Endometrium (tissue), 2 donors: Measurements from ENCODE around the gene REST.
"Not testable (repeated sequence)": the region's sequence is repeated elsewhere in the genome, so short reads cannot be mapped to it uniquely, and the experiment has no call there.

Experiments used
- FAIRE-seq: peaks from 2 replicates; lab custom pipeline; 2012; peaks lifted over from hg19 to GRCh38; lab: Jason Lieb, UNC
- donor health status: control.
- donor health status: control.

REST gene

DNA sequence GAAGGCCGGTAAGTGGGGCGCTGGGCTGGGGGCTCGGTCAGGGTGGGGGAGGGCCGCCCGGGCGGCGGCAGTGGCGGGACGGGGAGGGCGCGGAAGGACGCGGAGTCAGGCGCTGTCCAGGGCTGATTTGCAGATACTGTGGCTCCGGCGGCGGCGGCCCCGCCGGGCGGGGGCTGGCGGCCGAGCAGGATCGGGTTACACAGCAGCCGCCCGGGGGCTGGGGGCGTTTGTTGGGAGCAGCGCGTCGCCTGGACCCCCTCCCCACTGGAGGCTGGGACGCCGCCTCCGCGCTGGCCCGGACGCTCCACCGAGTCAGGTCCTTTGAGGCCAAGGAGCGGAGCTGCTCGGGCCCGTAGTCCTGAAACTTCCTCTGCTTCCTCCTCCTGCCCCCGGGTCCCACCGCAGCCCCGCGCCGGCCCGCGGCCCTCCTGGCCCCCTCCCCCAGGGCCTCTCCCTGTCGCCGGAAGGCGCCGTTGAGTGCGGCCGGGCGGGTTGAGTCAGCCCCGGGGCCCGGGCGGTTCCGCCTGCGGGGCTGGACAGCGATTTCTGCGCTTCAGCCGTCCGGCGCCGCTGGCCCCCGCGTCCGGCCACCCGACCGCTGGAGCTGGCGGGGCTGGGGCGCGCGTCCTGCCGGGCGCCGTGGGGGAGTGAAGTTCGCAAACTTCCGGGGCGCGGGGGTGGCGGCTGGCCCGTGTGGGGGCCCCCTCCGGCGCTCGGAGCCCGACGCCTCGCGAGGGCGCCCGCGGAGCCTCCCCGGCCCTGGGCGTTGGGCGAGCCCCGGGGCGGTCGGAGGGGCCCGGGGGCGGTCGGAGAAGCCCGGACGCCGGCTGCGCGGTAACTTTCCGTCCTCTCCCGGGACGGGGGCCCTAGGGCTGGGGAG, 746 bp downstream of the REST start:
- FAIRE-seq = no peak

DNA sequence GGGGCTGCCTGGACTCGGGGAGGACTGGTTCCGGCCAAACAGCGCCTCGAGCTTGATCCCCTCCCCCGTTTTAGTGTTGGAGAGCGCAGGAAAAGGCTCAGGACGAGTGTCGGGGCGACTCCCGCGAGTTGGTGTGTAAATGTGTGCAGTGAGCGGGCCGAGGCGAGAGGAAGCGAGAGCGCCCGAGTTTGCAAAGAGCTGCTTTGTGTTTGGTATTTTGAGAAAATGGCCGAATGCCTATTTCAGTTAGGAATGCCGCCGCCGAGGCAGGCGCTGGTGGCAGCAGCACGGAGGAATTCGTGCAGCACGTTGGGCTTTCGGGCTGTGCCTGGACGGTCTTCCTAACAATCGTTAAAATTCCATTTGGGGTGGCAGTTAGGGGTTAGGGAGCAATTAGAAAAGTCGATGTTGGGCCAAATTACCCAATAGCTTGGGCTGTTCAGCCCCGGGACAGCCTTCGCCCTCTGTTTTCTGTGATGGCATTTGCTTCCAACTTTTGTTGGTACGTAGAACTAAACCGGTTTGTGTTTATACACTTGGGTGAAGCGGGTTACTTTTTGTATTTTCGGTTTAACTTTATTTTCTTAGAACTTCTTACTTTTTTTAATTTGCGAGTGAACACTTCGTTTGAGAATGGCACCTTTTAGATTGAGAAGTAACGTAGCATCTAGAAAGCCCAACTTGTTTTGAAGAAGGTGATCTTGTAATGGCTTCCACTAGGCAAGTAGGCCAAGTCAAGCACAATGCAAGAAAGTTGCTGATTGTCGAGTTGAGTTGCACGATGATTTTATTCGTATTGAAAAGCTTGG, 1.6 kb downstream of the REST start:
- FAIRE-seq = no peak

DNA sequence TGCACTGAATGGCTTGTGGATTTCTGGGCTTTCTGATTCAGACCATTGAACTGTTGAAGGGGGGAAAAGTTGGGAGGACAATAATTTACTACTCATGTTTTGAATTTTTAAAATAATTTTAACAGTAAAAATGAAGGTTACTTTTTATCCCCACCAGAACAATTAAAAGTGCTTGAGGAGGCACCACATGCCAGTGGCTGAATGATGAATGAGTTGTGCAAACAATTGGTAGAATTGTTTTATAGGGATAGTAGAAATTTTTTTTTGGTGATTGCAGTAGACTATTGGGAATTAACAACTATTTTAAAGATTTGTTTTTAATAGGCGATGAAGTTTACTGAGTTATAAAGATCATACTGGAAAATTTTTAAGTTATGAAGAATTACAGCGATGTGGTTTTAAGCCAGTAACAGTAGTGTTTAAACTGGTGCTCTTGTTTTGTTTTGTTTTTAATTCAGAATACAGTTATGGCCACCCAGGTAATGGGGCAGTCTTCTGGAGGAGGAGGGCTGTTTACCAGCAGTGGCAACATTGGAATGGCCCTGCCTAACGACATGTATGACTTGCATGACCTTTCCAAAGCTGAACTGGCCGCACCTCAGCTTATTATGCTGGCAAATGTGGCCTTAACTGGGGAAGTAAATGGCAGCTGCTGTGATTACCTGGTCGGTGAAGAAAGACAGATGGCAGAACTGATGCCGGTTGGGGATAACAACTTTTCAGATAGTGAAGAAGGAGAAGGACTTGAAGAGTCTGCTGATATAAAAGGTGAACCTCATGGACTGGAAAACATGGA, 2.7 kb downstream of the REST start:
- no peak for FAIRE-seq

DNA sequence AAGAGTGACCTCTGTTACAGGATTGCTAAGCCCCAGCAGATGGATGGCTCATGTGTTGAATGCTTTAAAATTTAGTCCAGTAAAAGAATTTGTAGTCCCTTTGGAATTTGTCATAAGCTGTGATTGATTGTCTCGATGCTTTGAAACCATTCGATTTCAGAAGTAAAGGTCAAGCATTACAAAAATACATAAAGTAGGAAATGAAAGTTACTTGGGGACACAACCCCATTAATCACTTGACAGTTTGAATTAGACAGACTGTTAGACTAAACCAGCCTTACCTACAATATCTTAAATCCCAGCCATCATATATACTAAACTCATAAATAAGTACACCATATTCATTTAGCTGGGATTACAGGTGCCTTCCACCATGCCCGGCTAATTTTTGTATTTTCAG, 6.6 kb downstream of the REST start:
- no peak for FAIRE-seq

DNA sequence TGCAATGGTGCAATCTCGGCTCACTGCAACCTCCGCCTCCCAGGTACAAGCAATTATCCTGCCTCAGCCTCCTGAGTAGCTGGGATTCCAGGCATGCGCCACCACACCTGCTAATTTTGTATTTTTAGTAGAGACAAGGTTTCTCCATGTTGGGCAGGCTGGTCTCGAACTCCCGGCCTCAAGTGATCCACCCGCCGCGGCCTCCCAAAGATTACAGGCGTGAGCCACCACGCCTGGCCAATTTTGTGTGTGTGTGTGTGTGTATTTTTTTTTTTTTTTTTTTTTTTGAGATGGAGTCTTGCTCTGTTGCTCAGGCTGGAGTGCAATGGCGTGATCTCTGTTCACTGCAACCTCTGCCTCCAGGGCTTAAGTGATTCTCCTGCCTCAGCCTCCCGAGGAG, 7.3 kb downstream of the REST start:
- not testable (repeated sequence) for FAIRE-seq

DNA sequence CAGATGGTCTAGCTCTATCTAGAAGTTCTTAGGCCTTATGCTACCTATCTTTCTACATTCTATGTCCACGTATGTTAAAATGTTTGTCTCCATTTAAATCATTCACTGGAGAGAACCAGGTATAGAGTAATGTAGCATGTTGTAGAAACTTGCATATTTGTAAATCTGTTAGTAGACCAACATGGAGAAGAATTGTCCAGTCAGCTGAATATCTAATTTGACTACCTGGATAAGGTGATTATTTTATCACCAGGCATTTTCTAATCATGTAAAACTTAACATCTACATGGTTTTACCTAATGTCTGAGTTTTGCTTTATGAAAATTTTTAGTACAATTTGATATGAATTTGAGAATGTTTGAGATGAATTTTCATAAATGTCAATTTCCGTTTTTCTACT, 19.5 kb downstream of the REST start:
- no peak for FAIRE-seq

DNA sequence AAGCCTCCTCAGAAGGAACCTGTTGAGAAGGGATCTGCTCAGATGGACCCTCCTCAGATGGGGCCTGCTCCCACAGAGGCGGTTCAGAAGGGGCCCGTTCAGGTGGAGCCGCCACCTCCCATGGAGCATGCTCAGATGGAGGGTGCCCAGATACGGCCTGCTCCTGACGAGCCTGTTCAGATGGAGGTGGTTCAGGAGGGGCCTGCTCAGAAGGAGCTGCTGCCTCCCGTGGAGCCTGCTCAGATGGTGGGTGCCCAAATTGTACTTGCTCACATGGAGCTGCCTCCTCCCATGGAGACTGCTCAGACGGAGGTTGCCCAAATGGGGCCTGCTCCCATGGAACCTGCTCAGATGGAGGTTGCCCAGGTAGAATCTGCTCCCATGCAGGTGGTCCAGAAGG, 22.9 kb downstream of the REST start:
- no peak for FAIRE-seq

DNA sequence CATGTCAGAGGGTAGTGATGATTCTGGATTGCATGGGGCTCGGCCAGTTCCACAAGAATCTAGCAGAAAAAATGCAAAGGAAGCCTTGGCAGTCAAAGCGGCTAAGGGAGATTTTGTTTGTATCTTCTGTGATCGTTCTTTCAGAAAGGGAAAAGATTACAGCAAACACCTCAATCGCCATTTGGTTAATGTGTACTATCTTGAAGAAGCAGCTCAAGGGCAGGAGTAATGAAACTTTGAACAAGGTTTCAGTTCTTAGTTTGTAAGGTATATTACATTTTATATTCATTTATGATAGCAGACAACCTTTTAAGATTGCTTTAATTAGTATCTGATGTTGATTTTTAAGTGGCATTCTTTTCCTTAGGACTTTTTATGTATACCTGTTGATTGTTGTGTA, 24.2 kb downstream of the REST start:
- no peak for FAIRE-seq

DNA sequence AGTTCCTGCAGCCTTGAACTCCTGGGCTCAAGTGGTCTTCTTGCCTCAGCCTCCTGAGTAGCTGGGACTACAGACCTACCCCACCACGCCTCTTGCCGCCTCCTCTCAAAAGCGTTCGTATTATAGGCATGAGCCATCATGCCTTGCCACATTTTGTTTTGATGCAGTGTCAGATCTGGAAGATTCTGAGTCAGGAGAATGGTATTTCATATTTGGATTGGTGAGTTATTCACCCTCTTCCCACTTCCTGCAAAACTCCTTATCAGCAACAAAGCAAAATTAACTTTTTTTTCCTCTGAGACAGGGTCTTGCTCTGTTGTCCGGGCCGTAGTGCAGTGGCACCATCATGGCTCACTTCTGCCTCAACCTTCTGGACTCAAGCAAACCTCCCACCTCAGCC, 29.6 kb downstream of the REST start:
- no peak for FAIRE-seq

DNA sequence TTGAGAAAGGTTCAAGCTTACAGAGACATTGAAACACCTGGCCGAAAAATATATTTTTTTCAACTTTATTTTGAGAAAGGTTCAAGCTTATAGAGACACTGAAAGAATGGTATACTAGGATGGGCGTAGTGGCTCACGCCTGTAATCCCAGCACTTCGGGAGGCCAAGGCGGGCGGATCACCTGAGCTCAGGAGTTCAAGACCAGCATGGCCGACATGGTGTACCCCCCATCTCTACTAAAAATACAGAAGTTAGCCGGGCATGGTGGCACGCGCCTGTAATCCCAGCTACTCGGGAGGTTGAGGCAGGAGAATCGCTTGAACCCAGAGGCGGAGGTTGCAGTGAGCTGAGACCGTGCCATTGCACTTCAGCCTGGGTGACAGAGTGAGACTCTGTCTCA, 32.1 kb downstream of the REST start:
- not testable (repeated sequence) for FAIRE-seq

DNA sequence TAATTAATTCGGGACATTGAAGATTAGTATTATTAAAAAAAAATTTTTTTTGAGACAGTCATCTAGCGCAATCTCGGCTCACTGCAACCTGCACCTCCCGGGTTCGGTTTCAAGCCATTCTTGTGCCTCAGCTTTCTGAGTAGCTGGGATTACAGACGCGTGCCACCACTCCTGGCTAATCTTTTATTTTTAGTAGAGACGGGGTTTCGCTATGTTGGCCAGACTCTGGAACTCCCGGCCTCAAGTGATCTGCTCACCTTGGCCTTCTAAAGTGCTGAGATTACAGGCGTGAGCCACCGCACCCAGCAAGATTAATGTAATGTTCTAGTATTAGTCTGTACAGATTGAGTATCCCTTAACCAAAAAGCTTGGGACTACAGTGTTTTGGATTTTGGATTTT, 32.7 kb downstream of the REST start:
- FAIRE-seq = no peak

DNA sequence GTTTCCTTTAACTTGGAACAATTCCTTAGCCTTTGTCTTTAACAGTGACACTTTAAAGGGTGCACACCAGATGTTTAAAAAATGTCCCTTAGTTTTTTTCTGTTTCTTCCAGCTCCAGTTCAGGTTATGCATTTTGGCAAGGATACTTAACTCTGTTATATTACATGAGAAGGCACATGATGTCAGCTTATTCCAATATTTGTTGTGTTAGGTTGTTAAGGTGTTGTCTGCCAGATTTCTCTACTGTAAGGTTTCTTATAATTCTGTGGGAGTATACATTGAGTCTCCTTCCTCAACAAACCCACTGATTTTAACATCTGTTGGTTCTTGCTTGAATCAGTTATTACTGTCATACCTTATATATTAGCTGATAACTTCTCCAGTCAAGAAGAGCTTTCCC, 33.3 kb downstream of the REST start:
- FAIRE-seq = no peak

DNA sequence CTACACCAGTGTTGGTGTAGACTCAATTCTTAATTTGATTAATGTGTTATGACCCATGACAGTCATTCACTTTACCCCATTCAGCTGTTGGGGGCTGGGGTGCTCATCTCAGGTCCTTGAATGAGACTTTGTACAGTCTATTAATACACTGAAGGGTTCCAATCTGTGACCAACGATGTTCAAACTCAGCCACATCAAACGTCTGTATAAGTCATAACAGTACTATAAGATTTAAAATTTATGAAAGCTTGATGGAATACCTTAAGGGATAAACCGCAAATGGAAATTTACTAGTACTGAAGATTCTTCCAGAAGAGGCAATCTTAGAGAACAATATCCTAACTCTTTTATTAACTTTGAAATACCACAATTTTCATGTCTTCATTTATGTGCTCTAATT, 33.7 kb downstream of the REST start:
- FAIRE-seq = no peak

DNA sequence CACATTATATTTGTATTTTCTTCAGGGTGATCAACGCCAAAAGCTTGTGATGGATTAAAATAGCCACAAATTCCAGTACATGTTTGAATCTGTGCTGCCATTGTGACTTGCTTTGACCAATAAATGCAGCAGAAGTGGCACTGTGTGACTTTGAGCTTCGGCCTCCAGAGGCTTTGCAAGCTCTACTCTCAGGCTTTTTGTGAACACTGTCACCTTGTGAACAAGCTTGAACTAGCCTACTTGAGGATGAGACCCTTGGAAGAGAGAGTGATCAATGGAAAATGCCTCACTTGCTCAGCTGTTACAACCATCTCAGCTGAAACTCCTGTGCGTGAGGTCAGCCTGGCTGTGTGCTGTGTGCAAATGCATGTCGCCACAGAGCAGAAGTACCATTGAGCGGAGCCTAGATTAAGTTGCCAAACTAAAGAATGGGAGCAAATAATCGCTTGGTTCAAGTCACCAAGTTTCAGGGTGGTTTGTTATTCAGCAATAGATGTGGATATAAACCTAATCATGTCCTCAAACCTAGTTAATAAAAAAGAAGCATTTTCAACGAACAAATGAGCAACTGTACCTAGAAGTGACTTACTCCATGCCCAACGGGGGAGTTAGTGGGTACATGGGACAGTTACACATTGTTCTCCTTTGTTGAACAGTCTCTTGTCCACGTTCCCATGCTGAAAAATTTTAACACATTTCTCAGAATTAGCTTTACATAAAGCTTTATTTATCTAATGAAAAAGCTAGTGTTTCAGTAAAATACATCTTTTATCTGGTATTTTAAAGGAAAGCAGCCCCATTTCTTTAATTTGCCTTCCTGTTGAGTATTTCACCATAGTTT, 46.2 kb downstream of the REST start:
- no peak for FAIRE-seq

DNA sequence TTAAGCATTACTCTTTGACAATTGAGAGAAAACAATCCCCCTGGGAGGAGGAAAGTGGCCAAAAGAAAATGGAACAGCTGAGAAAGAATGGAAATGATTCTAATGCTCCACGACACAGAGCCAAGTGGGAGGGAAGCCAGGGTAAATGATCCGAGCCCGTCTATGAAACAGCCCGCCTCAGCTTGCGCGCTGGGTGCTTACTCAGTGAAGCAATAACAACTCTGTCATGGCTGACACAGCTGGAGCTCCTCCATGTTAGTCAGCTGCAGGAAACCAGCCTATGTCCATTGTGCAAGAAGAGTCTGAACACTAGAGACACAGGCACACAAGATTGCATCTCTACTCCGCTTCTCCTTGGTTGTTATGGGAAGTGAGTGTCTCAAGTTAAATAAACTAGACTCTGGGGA, 50.4 kb downstream of the REST start:
- FAIRE-seq = no peak

DNA sequence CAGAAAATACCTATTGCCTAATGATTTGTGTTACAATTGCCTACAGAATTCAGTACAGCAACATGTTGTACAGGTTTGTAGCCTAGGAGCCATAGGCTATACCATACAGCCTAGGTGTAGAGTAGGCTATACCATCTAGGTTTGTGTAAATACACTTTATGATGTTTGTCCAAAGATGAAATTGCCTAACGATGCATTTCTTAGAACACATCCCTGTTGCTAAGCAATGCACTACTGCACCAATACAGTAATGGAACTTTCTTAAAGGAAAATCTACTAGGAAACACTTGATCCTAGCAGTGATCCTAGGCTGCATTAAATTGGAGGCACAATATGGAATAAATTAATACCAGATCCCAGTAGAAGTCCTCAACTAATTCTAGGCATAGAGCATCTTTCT, 51.4 kb downstream of the REST start:
- no peak for FAIRE-seq

DNA sequence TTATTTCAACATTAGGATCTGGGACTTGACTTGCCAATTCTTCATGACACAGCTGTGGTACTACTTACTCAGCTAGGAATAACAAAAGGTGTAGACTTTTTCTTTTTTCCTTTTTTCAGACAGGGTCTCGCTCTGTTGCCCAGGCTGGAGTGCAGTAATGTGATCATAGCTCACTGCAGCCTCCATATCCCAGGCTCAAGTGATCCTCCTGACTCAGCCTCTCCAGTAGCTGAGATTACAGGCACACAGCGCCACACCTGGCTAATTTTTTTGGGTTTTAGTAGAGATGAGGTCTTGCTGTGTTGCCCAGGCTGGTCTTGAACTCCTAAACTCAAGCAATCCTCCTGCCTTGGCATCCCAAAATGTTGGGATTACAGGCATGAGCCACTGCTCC, 53.4 kb downstream of the REST start:
- FAIRE-seq = no peak

DNA sequence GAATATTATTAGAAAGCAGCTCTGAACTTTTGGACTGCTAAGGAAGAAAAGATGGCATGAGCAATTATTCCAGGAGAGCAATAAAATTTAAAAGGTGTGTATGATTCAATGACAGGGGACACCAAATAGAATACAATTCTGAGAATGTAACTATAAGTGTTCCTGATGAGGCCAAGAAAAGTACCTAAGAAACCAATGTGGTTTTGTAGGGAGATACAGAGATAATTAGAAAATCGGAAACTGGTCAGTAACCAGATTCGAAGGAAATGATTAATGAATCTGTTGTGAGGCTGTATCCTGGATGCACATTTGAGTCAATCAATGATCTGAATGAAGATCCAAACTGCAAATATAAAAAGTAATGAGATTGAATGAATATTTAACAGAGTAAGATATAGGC, 63.7 kb downstream of the REST start:
- no peak for FAIRE-seq

DNA sequence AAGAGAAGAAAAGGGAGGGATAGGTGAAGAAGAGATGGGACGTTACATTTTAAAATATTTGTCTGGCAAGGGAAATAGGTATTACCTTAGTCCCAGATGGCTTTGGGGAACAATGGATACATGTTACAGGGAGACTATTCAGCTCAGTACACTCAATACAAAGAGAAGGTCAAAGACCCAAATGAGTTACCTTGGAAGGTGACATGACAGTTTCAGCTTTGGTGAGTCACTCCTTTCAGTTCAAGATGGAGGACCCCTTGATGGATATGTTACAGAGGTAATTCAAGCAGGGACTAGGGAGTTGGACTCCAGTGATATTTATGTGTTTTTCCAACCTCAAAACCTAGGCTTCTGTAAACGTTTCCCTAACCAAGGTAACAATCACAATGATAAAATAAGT, 64.7 kb downstream of the REST start:
- no peak for FAIRE-seq

DNA sequence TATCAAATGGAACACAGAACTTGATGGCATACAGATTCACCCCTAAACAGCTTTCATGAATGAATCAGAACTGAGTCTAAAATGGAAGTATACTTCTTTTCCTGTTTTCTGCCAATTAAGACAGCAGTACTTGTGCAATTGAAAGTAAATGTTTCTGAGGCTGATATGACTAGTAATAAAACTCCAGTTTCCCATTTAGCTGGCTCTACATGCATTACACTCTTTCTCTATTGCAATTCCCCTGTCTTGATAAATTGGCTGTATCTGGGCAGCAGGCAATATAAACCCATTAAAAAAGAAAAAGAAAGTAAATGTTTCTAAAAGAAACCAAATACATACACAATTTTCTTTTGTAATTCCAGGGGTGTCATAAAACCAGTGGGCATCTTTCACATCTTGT, 65.1 kb downstream of the REST start:
- FAIRE-seq = no peak

DNA sequence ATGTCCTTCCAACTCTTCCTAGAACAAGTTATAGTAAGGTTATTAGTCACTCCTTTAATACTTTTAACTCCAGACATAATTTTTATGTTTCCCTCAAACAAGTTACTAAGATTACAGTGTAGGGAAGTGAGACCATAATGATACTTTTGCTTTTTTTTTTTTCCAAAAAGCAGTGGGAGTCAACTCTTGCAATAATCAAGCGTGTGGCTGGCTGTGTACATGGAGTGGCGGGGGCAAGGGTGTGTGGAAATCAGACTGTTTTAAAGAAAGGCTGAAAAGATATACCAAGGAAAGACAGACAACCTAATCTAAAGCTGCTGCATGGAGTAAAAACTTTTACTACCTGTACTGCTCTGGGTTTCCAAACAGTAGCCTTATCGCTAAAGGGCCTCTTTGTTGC, 65.6 kb downstream of the REST start:
- no peak for FAIRE-seq

DNA sequence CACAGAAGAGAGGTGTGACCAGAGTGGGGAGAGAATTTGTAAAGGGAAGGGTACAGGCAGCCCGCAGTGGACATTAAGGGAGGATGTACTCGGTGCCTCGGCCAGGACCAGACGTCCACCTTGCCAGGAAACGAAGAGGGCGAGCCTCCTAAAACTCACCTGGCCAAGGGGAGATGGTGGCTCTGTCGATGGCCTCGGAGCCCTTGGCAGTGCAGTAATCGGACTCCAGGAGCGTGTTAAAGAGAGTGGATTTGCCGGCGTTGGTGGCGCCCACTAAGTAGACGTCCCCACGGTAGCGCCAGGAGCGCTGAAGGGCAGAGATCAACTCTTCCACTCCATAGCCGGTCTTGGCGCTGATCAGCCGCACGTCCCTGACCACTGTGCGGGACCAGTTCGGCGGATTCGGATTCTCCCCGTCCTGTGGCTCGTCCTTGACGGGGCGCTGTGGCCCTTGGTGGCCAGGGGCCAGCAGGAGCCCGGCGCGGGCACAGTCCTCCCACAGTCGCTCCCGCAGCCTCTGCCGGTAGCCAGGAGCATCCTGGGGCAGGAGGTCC, 68.7 kb downstream of the REST start:
- no peak for FAIRE-seq
